ENCODE results near the gene MT1F. TPM values are rescaled to one million over a fixed set of nuclear protein-coding genes. Genes with fewer than 3 reads are reported as not detected.

Gene MT1F
- total and polyA plus RNA-seq, 10 of the 15 experiments (the other 5 are each of a cell fraction or from before 2014, with no cell fraction given): 0.28 to 2.5 (median 1.1) TPM; not detected in 1

- intact Hi-C loops (cut with micrococcal nuclease; ENCODE audit: unreplicated experiment) (no loop called here), in situ Hi-C loops (cut with MboI) (loop anchor here (25.0 kb wide), 1 partner anchor 738 kb away; no protein-coding TSS in a partner anchor)
- H2AFZ ChIP-seq (ENCODE audit: control insufficient read depth, low read depth, low read length): peak overlapping the region; percentile 47; the same call in 1 of the 2 replicates
- H3K4me1 ChIP-seq (ENCODE audit: control insufficient read depth, insufficient read depth, low read length): no peaks in the 10 kb centered on the region
- POLR2A ChIA-PET: no interaction called here
- peak; percentile 75 for ATAC-seq
- TF ChIP-seq PKNOX1 (IDR thresholded peaks at IDR 0.05) (no peak), BHLHE40 (IDR thresholded peaks at IDR 0.05; ENCODE audit: borderline replicate concordance in 1 of 2, low read depth in 2 of 2, low read length in 1 of 2) (0 out of 4 replicates have a peak, but pooled peaks of 1 of the 2 experiments have one; percentile 26), LARP7 (IDR thresholded peaks at IDR 0.05) (0 out of 2 replicates have a peak, but pooled peaks have one; percentile 53)
- 26% methylated on average over 27 of the region's 32 CpGs for WGBS (ENCODE audit: insufficient coverage, insufficient replicate concordance, low lambda C conversion rate, missing lambda C conversion rate)
- RAD21 ChIA-PET (ENCODE audit: unreplicated experiment): interaction anchor here (1.1 to 2.1 kb wide), 3 partner anchors 26 to 71 kb away, joined by 3 to 10 read pairs (median 6); partner anchors contain the start of gene MT2A
- H3K4me3 ChIP-seq: no peak overlapping the region
- H3K79me2 ChIP-seq (ENCODE audit: control insufficient read depth, insufficient read depth, low read length): no peaks in the 10 kb centered on the region
- H3K4me2 ChIP-seq (ENCODE audit: control insufficient read depth, insufficient read depth): peak overlapping the region; percentile 48
- no peak overlapping the region for H3K9ac ChIP-seq (ENCODE audit: control insufficient read depth, insufficient read depth, low read length)
- no peaks in the 10 kb centered on the region for H3K9me3 ChIP-seq (replicated peaks; ENCODE audit: control insufficient read depth, insufficient read depth, low read length)
- FAIRE-seq: no peak
- H3K27me3 ChIP-seq (replicated peaks in 1 of 2; ENCODE audit: control insufficient read depth in 2 of 2, insufficient read depth in 2 of 2, low read length in 1 of 2): peaks cover under 1 to 4% of the 10 kb centered on the region in 2 experiments; a peak in 3 of 4 replicates
- no peak overlapping the region for H3K27ac ChIP-seq (ENCODE audit: control insufficient read depth, insufficient read depth)
- no TSS peak for BruUV-seq (replicated peaks)
- no peak for DNase-seq (ENCODE audit: low read depth, low spot score)
- no peaks in the 10 kb centered on the region for H4K20me1 ChIP-seq (ENCODE audit: control insufficient read depth, insufficient read depth)
- SMC1A ChIA-PET (ENCODE audit: uncharacterized antibody, unreplicated experiment): interaction anchor here (0.7 to 1.8 kb wide), 4 partner anchors 22 to 267 kb away, joined by 3 to 8 read pairs (median 3); no protein-coding TSS in a partner anchor
- CTCF ChIA-PET: interaction anchor here (1.1 to 2.7 kb wide), 2 partner anchors 26 to 101 kb away, joined by 3 to 15 read pairs; no protein-coding TSS in a partner anchor
- no peaks in the 10 kb centered on the region for H3K36me3 ChIP-seq (ENCODE audit: control insufficient read depth in 2 of 2, insufficient read depth in 2 of 2, low read length in 1 of 2)
Measured at GRCh38 chr16:56675685-56676210, 18.0 kb downstream of the MT1F start.

- BruUV-seq (replicated peaks): no TSS peak
- Histone ChIP-seq H4K20me1 (ENCODE audit: control insufficient read depth, insufficient read depth) (no peaks in the 10 kb centered on the region), H3K79me2 (ENCODE audit: control insufficient read depth, insufficient read depth, low read length) (no peaks in the 10 kb centered on the region), H3K4me1 (ENCODE audit: control insufficient read depth, insufficient read depth, low read length) (peaks cover 6% of the 10 kb centered on the region), H3K9me3 (replicated peaks; ENCODE audit: control insufficient read depth, insufficient read depth, low read length) (no peaks in the 10 kb centered on the region), H3K27ac (ENCODE audit: control insufficient read depth, insufficient read depth) (no peak overlapping the region), H3K27me3 (replicated peaks in 1 of 2; ENCODE audit: control insufficient read depth in 2 of 2, insufficient read depth in 2 of 2, low read length in 1 of 2) (peaks cover 0 to 4% of the 10 kb centered on the region in 2 experiments; a peak in 3 of 4 replicates), H3K4me2 (ENCODE audit: control insufficient read depth, insufficient read depth) (no peak overlapping the region), H3K4me3 (no peak overlapping the region), H2AFZ (ENCODE audit: control insufficient read depth, low read depth, low read length) (no peak overlapping the region), H3K9ac (ENCODE audit: control insufficient read depth, insufficient read depth, low read length) (no peak overlapping the region), H3K36me3 (ENCODE audit: control insufficient read depth in 2 of 2, insufficient read depth in 2 of 2, low read length in 1 of 2) (no peaks in the 10 kb centered on the region)
- CTCF ChIA-PET: interaction anchor here (2.7 kb wide), 1 partner anchor 24 kb away, joined by 15 read pairs; no protein-coding TSS in a partner anchor
- RAD21 ChIA-PET (ENCODE audit: unreplicated experiment): interaction anchor here (1.2 kb wide), 1 partner anchor 24 kb away, joined by 3 read pairs; no protein-coding TSS in a partner anchor
- intact Hi-C loops (cut with micrococcal nuclease; ENCODE audit: unreplicated experiment) (no loop called here), in situ Hi-C loops (cut with MboI) (loop anchor here (25.0 kb wide), 1 partner anchor 740 kb away; no protein-coding TSS in a partner anchor)
- SMC1A ChIA-PET (ENCODE audit: uncharacterized antibody, unreplicated experiment): no interaction called here
- ATAC-seq (no peak), DNase-seq (ENCODE audit: low read depth, low spot score) (no peak), FAIRE-seq (no peak)
- WGBS (ENCODE audit: insufficient coverage, insufficient replicate concordance, low lambda C conversion rate, missing lambda C conversion rate): 42% methylated on average over 3 of the region's 3 CpGs
- POLR2A ChIA-PET: no interaction called here
- no peak for TF ChIP-seq ZNF622 (IDR thresholded peaks at IDR 0.05)
- no peak for TF ChIP-seq MTA2 (IDR thresholded peaks at IDR 0.05; ENCODE audit: low read depth)
- no peak for TF ChIP-seq ZBED1 (IDR thresholded peaks at IDR 0.05; ENCODE audit: borderline replicate concordance)
- no peak for TF ChIP-seq RCOR1 (conservative IDR thresholded peaks at IDR 0.05; ENCODE audit: low read depth, low read length)
- TF ChIP-seq POLR2AphosphoS5 (IDR thresholded peaks at IDR 0.05; ENCODE audit: low read length): no peak
- no peak for TF ChIP-seq IKZF2 (IDR thresholded peaks at IDR 0.05)
- TF ChIP-seq WRNIP1 (IDR thresholded peaks at IDR 0.05; ENCODE audit: borderline replicate concordance, low read depth, low read length): no peak
- TF ChIP-seq KDM1A (IDR thresholded peaks at IDR 0.05; ENCODE audit: borderline replicate concordance): no peak
- TF ChIP-seq CBX3 (IDR thresholded peaks at IDR 0.05; ENCODE audit: borderline replicate concordance, low read depth): no peak
- TF ChIP-seq SIN3A (IDR thresholded peaks at IDR 0.05; ENCODE audit: low read depth, low read length): no peak
- no peak for TF ChIP-seq RBBP5 (conservative IDR thresholded peaks at IDR 0.05)
- no peak for TF ChIP-seq MYC (IDR thresholded peaks at IDR 0.05; ENCODE audit: insufficient read depth, insufficient read length, insufficient replicate concordance, low read length, severe bottlenecking)
- no peak for TF ChIP-seq USF1 (IDR thresholded peaks at IDR 0.05; ENCODE audit: borderline replicate concordance, extremely low read length, insufficient read depth, low read depth, low read length)
Measured at GRCh38 chr16:56677474-56677873, 19.7 kb downstream of the MT1F start.

Data from GM12878 (cell line).